ENCODE measurements around the gene SLX4IP. TPM values are rescaled to one million over a fixed set of nuclear protein-coding genes. Genes with fewer than 3 reads are reported as not detected.

SLX4IP gene
- total and polyA plus RNA-seq, 2 of the 13 experiments (the other 11 are each of a cell fraction or from before 2014, with no cell fraction given): 3.6 to 7.3 TPM

DNA sequence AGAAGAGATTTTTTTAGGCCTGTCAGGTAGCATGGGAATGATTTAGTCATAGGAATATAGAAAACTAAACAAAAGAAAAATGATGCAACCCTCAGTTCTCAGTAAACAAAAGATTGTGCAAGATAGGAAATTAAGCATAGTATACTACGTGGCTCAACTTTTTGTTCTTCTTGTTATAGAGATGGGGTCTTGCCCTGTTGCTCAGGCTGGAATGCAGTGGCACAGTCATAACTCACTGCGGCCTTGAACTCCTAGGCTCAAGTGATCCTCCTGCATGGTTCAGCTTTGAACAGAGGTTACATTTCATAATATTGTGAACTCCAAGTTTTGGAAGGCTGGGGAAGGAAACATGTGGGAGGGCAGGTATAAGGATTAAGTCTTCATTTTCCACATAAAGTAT is 28.5 kb downstream of the SLX4IP start (continued):
- TF ChIP-seq, protein P1, sequence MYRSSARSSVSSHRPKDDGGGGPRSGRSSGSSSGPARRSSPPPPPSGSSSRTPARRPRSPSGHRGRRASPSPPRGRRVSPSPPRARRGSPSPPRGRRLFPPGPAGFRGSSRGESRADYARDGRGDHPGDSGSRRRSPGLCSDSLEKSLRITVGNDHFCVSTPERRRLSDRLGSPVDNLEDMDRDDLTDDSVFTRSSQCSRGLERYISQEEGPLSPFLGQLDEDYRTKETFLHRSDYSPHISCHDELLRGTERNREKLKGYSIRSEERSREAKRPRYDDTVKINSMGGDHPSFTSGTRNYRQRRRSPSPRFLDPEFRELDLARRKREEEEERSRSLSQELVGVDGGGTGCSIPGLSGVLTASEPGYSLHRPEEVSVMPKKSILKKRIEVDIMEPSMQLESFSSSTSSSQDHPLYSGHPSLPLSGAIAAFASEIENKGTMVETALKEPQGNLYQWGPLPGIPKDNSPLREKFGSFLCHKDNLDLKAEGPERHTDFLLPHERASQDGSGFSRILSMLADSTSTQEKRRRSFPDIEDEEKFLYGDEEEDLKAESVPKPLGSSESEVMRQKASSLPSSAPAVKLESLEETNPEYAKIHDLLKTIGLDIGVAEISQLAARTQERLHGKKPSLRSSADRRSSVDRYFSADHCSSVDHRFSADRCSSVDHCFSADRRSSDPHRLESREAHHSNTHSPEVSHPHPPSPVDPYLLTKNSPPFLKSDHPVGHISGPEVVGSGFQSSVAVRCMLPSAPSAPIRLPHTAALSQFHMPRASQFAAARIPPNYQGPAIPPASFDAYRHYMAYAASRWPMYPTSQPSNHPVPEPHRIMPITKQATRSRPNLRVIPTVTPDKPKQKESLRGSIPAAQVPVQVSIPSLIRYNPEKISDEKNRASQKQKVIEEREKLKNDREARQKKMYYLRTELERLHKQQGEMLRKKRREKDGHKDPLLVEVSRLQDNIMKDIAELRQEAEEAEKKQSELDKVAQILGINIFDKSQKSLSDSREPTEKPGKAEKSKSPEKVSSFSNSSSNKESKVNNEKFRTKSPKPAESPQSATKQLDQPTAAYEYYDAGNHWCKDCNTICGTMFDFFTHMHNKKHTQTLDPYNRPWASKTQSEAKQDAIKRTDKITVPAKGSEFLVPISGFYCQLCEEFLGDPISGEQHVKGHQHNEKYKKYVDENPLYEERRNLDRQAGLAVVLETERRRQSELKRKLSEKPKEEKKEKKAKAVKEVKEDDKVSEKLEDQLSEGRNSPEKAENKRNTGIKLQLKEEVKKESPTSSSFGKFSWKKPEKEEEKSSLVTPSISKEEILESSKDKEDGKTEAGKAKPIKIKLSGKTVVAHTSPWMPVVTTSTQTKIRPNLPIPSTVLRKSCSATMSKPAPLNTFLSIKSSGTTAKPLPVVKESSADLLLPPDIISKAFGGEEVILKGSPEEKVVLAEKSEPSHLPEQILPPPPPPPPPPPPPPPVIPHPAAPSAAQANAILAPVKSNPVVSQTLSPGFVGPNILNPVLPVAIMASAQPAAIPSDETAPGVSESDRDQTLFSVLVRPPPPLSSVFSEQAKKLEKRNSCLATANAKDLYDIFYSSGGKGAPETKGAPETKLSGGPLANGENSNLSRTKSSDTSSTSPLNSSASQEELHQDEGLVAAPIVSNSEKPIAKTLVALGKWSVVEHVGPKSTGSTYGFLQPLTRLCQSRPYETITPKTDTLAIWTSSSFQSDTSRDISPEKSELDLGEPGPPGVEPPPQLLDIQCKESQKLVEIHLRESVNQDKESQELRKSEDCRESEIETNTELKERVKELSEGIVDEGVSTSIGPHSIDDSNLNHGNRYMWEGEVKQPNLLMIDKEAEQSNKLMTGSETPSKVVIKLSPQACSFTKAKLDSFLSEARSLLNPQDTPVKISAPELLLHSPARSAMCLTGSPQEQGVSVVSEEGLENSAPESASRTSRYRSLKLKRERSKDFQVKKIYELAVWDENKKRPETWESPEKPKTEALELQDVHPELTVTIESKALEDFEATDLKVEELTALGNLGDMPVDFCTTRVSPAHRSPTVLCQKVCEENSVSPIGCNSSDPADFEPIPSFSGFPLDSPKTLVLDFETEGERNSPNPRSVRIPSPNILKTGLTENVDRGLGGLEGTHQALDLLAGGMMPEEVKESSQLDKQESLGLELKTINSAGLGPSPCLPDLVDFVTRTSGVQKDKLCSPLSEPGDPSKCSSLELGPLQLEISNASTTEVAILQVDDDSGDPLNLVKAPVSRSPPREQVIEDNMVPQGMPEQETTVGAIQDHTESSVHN (CRISPR knock-in tag; IDR thresholded peaks at IDR 0.05): no peak
- TF ChIP-seq SOX6 (IDR thresholded peaks at IDR 0.05) (no peak), SOX6 (CRISPR knock-in tag; IDR thresholded peaks at IDR 0.05) (peak; percentile 94), ZNF17 (CRISPR knock-in tag; IDR thresholded peaks at IDR 0.05) (no peak), PITX1 (CRISPR knock-in tag; IDR thresholded peaks at IDR 0.05) (0 out of 2 replicates have a peak, but pooled peaks have one; percentile 21), SRSF1 (optimal IDR thresholded peaks at IDR 0.05; ENCODE audit: low read depth, low read length) (no peak), WIZ (CRISPR knock-in tag; IDR thresholded peaks at IDR 0.05) (0 out of 2 replicates have a peak, but pooled peaks have one; percentile 45), TMF1 (CRISPR knock-in tag; IDR thresholded peaks at IDR 0.05; ENCODE audit: low read depth) (no peak), ATF7-NPFF (CRISPR knock-in tag; IDR thresholded peaks at IDR 0.05; ENCODE audit: low read depth) (no peak), RELA (CRISPR knock-in tag; IDR thresholded peaks at IDR 0.05) (no peak), MAFK (conservative IDR thresholded peaks at IDR 0.05 in 1 of 2, IDR thresholded peaks at IDR 0.05 in 1 of 2; ENCODE audit: low read length in 2 of 2) (no peak), ATAD3A (CRISPR knock-in tag; IDR thresholded peaks at IDR 0.05) (no peak), KDM2A (CRISPR knock-in tag; IDR thresholded peaks at IDR 0.05; ENCODE audit: borderline replicate concordance, low read depth) (no peak), DNMT3B (CRISPR knock-in tag; conservative IDR thresholded peaks at IDR 0.05) (no peak), IRX3 (CRISPR knock-in tag; IDR thresholded peaks at IDR 0.05; ENCODE audit: borderline replicate concordance, low read depth) (no peak), ZFP36 (IDR thresholded peaks at IDR 0.05; ENCODE audit: borderline replicate concordance, low read depth, low read length, partially characterized antibody) (no peak), NFKBIZ (CRISPR knock-in tag; IDR thresholded peaks at IDR 0.05) (no peak), ZNF652 (CRISPR knock-in tag; IDR thresholded peaks at IDR 0.05; ENCODE audit: borderline replicate concordance, low read depth) (no peak)
- TF ChIP-seq, protein P2, sequence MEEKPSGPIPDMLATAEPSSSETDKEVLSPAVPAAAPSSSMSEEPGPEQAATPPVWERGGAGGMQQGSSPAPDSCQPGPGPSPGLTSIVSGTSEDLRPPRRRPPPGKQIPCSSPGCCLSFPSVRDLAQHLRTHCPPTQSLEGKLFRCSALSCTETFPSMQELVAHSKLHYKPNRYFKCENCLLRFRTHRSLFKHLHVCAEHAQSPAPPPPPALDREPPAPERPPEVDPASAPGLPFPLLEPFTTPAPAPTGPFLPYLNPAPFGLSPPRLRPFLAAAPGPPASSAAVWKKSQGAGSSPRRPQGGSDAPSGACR (CRISPR knock-in tag; IDR thresholded peaks at IDR 0.05): no peak
- TF ChIP-seq, protein P3, sequence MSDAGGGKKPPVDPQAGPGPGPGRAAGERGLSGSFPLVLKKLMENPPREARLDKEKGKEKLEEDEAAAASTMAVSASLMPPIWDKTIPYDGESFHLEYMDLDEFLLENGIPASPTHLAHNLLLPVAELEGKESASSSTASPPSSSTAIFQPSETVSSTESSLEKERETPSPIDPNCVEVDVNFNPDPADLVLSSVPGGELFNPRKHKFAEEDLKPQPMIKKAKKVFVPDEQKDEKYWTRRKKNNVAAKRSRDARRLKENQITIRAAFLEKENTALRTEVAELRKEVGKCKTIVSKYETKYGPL (CRISPR knock-in tag; IDR thresholded peaks at IDR 0.05): no peak
- TF ChIP-seq, protein P4, sequence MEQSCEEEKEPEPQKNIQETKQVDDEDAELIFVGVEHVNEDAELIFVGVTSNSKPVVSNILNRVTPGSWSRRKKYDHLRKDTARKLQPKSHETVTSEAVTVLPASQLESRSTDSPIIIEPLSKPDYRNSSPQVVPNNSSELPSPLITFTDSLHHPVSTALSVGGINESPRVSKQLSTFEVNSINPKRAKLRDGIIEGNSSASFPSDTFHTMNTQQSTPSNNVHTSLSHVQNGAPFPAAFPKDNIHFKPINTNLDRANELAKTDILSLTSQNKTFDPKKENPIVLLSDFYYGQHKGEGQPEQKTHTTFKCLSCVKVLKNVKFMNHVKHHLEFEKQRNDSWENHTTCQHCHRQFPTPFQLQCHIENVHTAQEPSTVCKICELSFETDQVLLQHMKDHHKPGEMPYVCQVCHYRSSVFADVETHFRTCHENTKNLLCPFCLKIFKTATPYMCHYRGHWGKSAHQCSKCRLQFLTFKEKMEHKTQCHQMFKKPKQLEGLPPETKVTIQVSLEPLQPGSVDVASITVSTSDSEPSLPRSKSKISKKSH (CRISPR knock-in tag; IDR thresholded peaks at IDR 0.05; ENCODE audit: borderline replicate concordance): no peak
